IMR-90 (cell line): ENCODE data around the gene TMEM135. TPM values are rescaled to one million over a fixed set of nuclear protein-coding genes. Genes with fewer than 3 reads are reported as not detected.

Experiments
- ATAC-seq: fragments of 200-7000 bp; cut with Tn5 transposase; 2 replicates; pipeline ENCODE4 v1.9.1; 2020; ENCODE audit warnings: low read depth, mild to moderate bottlenecking, moderate library complexity
- BruUV-seq: library from RNA; stranded (reverse); fragments of 400-500 nt; replicated peaks from 2 replicates; lab custom pipeline; 2021; lab: Mats Ljungman, UMichigan
- CTCF ChIA-PET: fragments of 300-600 bp; formaldehyde crosslinking; extraction: SDS; loops from one replicate; lab custom pipeline; 2021; ENCODE audit warnings: antibody characterized with exemption; lab: Yijun Ruan, JAX
- POLR2A ChIA-PET: fragments of 300-600 bp; sonication (Branson Sonifier 250); formaldehyde crosslinking; loops from one replicate; lab custom pipeline; 2022; ENCODE audit warnings: antibody characterized with exemption; ENCODE audit not compliant: unreplicated experiment; lab: Charles Lee
- DNase-seq: peaks from one replicate; pipeline ENCODE4 v3.0.0; 2013
- H2AFZ ChIP-seq: replicated peaks from 2 replicates; pipeline ENCODE3; 2013; ENCODE audit warnings: low read length, mild to moderate bottlenecking; ENCODE audit not compliant: poor library complexity
- H2AK5ac ChIP-seq: 2 replicates; pipeline ENCODE4 v1.6.1; 2013; ENCODE audit warnings: low read depth, low read length, inconsistent platforms
- H2AK9ac ChIP-seq: replicated peaks from 2 replicates; pipeline ENCODE3; 2013; ENCODE audit warnings: mild to moderate bottlenecking, low read depth, low read length, moderate library complexity; ENCODE audit not compliant: poor library complexity
- H2BK120ac ChIP-seq: 2 replicates; pipeline ENCODE4 v1.6.1; 2013; ENCODE audit warnings: low read depth, low read length, inconsistent platforms
- H2BK15ac ChIP-seq: 3 replicates; pipeline ENCODE4 v1.6.1; 2013; ENCODE audit warnings: low read depth, low read length, inconsistent platforms
- H2BK20ac ChIP-seq: 2 replicates; pipeline ENCODE4 v1.6.1; 2013; ENCODE audit warnings: low read depth, mild to moderate bottlenecking, inconsistent platforms, low read length, moderate library complexity
- H2BK5ac ChIP-seq: 2 replicates; pipeline ENCODE4 v1.6.1; 2013; ENCODE audit warnings: mild to moderate bottlenecking, low read depth, low read length, inconsistent platforms; ENCODE audit not compliant: poor library complexity, severe bottlenecking
- H3K14ac ChIP-seq: replicated peaks from 2 replicates; pipeline ENCODE4 v1.6.1; 2013; ENCODE audit warnings: low read depth, low read length, inconsistent platforms
- H3K18ac ChIP-seq: 2 replicates; pipeline ENCODE4 v1.6.1; 2013; ENCODE audit warnings: low read depth, low read length, control low read depth
- H3K23ac ChIP-seq: 2 replicates; pipeline ENCODE4 v1.6.1; 2013; ENCODE audit warnings: low read depth, low read length, inconsistent platforms
- H3K27ac ChIP-seq: 2 replicates; pipeline ENCODE4 v1.5.1; 2013; ENCODE audit warnings: mild to moderate bottlenecking, control low read depth, low read length; ENCODE audit not compliant: insufficient read depth
- H3K27me3 ChIP-seq: 2 replicates; pipeline ENCODE4 v1.6.1; 2013; ENCODE audit warnings: low read length; ENCODE audit not compliant: control insufficient read depth, insufficient read depth
- H3K36me3 ChIP-seq: 2 replicates; pipeline ENCODE4 v1.6.1; 2013; ENCODE audit warnings: low read length, mixed read lengths; ENCODE audit not compliant: control insufficient read depth, insufficient read depth
- H3K4ac ChIP-seq: 2 replicates; pipeline ENCODE4 v1.6.1; 2013; ENCODE audit warnings: low read depth, low read length, inconsistent platforms
- H3K4me1 ChIP-seq: 2 replicates; pipeline ENCODE4 v1.6.1; 2013; ENCODE audit warnings: low read length, mixed read lengths; ENCODE audit not compliant: control insufficient read depth, insufficient read depth
- H3K4me2 ChIP-seq: 2 replicates; pipeline ENCODE4 v1.6.1; 2013; ENCODE audit warnings: low read depth, mild to moderate bottlenecking, control low read depth, low read length, moderate library complexity
- H3K4me3 ChIP-seq: 2 replicates; pipeline ENCODE4 v1.5.1; 2013; ENCODE audit warnings: low read depth, mild to moderate bottlenecking, control low read depth, low read length, moderate library complexity; ENCODE audit not compliant: insufficient read depth
- H3K56ac ChIP-seq: 2 replicates; pipeline ENCODE4 v1.6.1; 2013; ENCODE audit warnings: low read length, inconsistent platforms; ENCODE audit not compliant: insufficient read depth; ENCODE audit errors: extremely low read depth
- H3K79me1 ChIP-seq, 2 experiments: 2 replicates each; pipeline ENCODE4 v1.6.1; 2013; ENCODE audit warnings: low read length in 2 of 2, inconsistent platforms in 1 of 2, low read depth in 1 of 2
- H3K9ac ChIP-seq: 2 replicates; pipeline ENCODE4 v1.6.1; 2013; ENCODE audit warnings: low read depth, low read length, control low read depth
- H3K9me1 ChIP-seq: 2 replicates; pipeline ENCODE4 v1.6.1; 2013; ENCODE audit warnings: low read length, inconsistent platforms; ENCODE audit not compliant: insufficient read depth
- H3K9me3 ChIP-seq: 2 replicates; pipeline ENCODE4 v1.6.1; 2013; ENCODE audit warnings: low read length; ENCODE audit not compliant: control insufficient read depth, insufficient read depth
- H4K20me1 ChIP-seq: 2 replicates; pipeline ENCODE4 v1.6.1; 2013; ENCODE audit warnings: low read length, inconsistent platforms; ENCODE audit not compliant: insufficient read depth
- H4K5ac ChIP-seq: 2 replicates; pipeline ENCODE4 v1.6.1; 2013; ENCODE audit warnings: mild to moderate bottlenecking, low read depth, low read length, control low read depth
- H4K8ac ChIP-seq, 2 experiments: 2 replicates each; pipeline ENCODE4 v1.6.1; 2013; ENCODE audit warnings: low read depth in 2 of 2, low read length in 2 of 2, control low read depth in 1 of 2, inconsistent platforms in 1 of 2
- H4K91ac ChIP-seq: 2 replicates; pipeline ENCODE4 v1.6.1; 2013; ENCODE audit warnings: low read depth, low read length, inconsistent platforms; ENCODE audit not compliant: insufficient read depth
- BHLHE40 ChIP-seq: fragments of 150-350 bp; IDR thresholded peaks from 2 replicates; pipeline ENCODE4 v1.6.1; 2016; ENCODE audit warnings: mild to moderate bottlenecking, low read depth, low read length
- CEBPB ChIP-seq: IDR thresholded peaks from 2 replicates; pipeline ENCODE4 v1.6.1; 2012; ENCODE audit warnings: low read depth, low read length, improper control_type of control experiment
- CHD1 ChIP-seq: IDR thresholded peaks from 2 replicates; pipeline ENCODE4 v1.6.1; 2012; ENCODE audit warnings: low read depth, low read length, improper control_type of control experiment
- FOS ChIP-seq: fragments of 150-350 bp; IDR thresholded peaks from 2 replicates; pipeline ENCODE4 v1.6.1; 2016; ENCODE audit warnings: low read depth, low read length
- MAFK ChIP-seq: IDR thresholded peaks from 2 replicates; pipeline ENCODE4 v1.6.1; 2012; ENCODE audit warnings: low read depth, low read length, improper control_type of control experiment
- MAZ ChIP-seq: IDR thresholded peaks from 2 replicates; pipeline ENCODE4 v1.6.1; 2012; ENCODE audit warnings: low read depth, mild to moderate bottlenecking, low read length, improper control_type of control experiment, moderate library complexity, borderline replicate concordance
- MXI1 ChIP-seq: IDR thresholded peaks from 2 replicates; pipeline ENCODE4 v1.6.1; 2012; ENCODE audit warnings: low read depth, mild to moderate bottlenecking, low read length, moderate library complexity, borderline replicate concordance
- NFE2L2 ChIP-seq: fragments of 150-350 bp; IDR thresholded peaks from 2 replicates; pipeline ENCODE4 v1.6.1; 2016; ENCODE audit warnings: low read depth, mild to moderate bottlenecking, low read length
- POLR2A ChIP-seq: IDR thresholded peaks from 2 replicates; pipeline ENCODE4 v1.6.1; 2012; ENCODE audit warnings: mild to moderate bottlenecking, low read depth, low read length
- RAD21 ChIP-seq: IDR thresholded peaks from 2 replicates; pipeline ENCODE4 v1.6.1; 2012; ENCODE audit warnings: low read length, improper control_type of control experiment
- RCOR1 ChIP-seq: IDR thresholded peaks from 2 replicates; pipeline ENCODE4 v1.6.1; 2012; ENCODE audit warnings: mild to moderate bottlenecking, low read length, improper control_type of control experiment; ENCODE audit not compliant: insufficient replicate concordance
- RFX5 ChIP-seq: IDR thresholded peaks from 2 replicates; pipeline ENCODE4 v1.8.0; 2012; ENCODE audit warnings: low read depth, mild to moderate bottlenecking, low read length, moderate library complexity
- SMC3 ChIP-seq: fragments of 150-350 bp; IDR thresholded peaks from 2 replicates; pipeline ENCODE4 v1.6.1; 2016; ENCODE audit warnings: low read depth, mild to moderate bottlenecking, antibody characterized with exemption, low read length, moderate library complexity
- USF2 ChIP-seq: fragments of 150-350 bp; IDR thresholded peaks from 2 replicates; pipeline ENCODE4 v1.6.1; 2017; ENCODE audit warnings: mild to moderate bottlenecking, antibody characterized with exemption, low read length, low read depth
- WGBS, 2 experiments: methylation state at CpG; one replicate each; pipeline versions ENCODE4 v1.1.5 to v1.1.7; 2013; ENCODE audit warnings: missing lambda C conversion rate in 2 of 2; ENCODE audit not compliant: insufficient read length in 1 of 2; ENCODE audit errors: extremely low coverage in 2 of 2; 5-methylcytosine and 5-hydroxymethylcytosine counted together
- dilution Hi-C: fragments of 300-500 bp; cut with HindIII; formaldehyde crosslinking; loops from one replicate; pipeline ENCODE4 v1.14.3; 2018; ENCODE audit warnings: low sequenced_read_pairs; ENCODE audit not compliant: unreplicated experiment
- in situ Hi-C: fragments of 300-500 bp; cut with MboI; formaldehyde crosslinking; loops from 3 replicates; pipeline ENCODE4 v1.14.3; 2019; ENCODE audit warnings: low sequenced_read_pairs, inconsistent platforms, mixed read lengths
- intact Hi-C: fragments of 100-400 bp; cut with micrococcal nuclease; formaldehyde crosslinking; loops from 2 replicates; pipeline ENCODE4 v1.10.0; 2022
- polyA plus RNA-seq, 3 experiments: library from polyadenylated mRNA; depleted of rRNA; stranded (reverse); fragments of >200 nt; gene quantifications; 2 replicates each; pipeline ENCODE4 v1.2.3, GENCODE V29; 2012; ENCODE audit warnings: low replicate concordance in 1 of 3
- total RNA-seq: library from RNA; depleted of rRNA; stranded (reverse); fragments of >200 nt; gene quantifications from 2 replicates; pipeline ENCODE4 v1.2.3, GENCODE V29; 2012
- TF ChIP-seq, protein P1 (sequence below): conservative IDR thresholded peaks from 2 replicates; pipeline ENCODE4 v1.5.1; 2012; ENCODE audit warnings: mild to moderate bottlenecking, low read depth, low read length, improper control_type of control experiment
- TF ChIP-seq, protein P2 (sequence below): fragments of 150-350 bp; IDR thresholded peaks from 2 replicates; pipeline ENCODE4 v1.6.1; 2016; ENCODE audit warnings: low read depth, mild to moderate bottlenecking, low read length, moderate library complexity, borderline replicate concordance

Gene TMEM135
- total and polyA plus RNA-seq, 2 of the 4 experiments (the other 2 are of a cell fraction), result 3.9 to 5.9 TPM

GRCh38 chr11:87323899-87324298 lies 286.2 kb downstream of the TMEM135 start:
- H3K4me1 ChIP-seq, result no peaks in the 10 kb centered on the region
- ChIA-PET CTCF (interaction anchor here (0.5 to 0.7 kb wide), 3 partner anchors 28 to 392 kb away, joined by 3 to 7 read pairs (median 3); no protein-coding TSS in a partner anchor), POLR2A (no interaction called here)
- H4K20me1 ChIP-seq, result no peaks in the 10 kb centered on the region
- no peak overlapping the region for H3K4ac ChIP-seq
- H3K14ac ChIP-seq, result no peak overlapping the region
- no peak overlapping the region for H3K4me2 ChIP-seq
- dilution Hi-C loops (no loop called here), in situ Hi-C loops (no loop called here), intact Hi-C loops (no loop called here)
- H3K56ac ChIP-seq, result no peak overlapping the region
- no peak overlapping the region for H2BK120ac ChIP-seq
- DNase-seq (no peak), ATAC-seq (no peak)
- no peak overlapping the region for H2AK9ac ChIP-seq
- no peak overlapping the region for H4K91ac ChIP-seq
- H3K9ac ChIP-seq, result no peak overlapping the region
- no CpG with 5 or more reads among the region's 5 CpGs for WGBS, 2 experiments
- no peak overlapping the region for H4K8ac ChIP-seq
- H2BK15ac ChIP-seq, result no peak overlapping the region
- H3K9me1 ChIP-seq, result no peaks in the 10 kb centered on the region
- H2AK5ac ChIP-seq, result no peak overlapping the region
- no peak overlapping the region for H4K5ac ChIP-seq
- no peak overlapping the region for H3K4me3 ChIP-seq
- no peaks in the 10 kb centered on the region for H3K36me3 ChIP-seq
- H2AFZ ChIP-seq, result no peak overlapping the region
- H3K79me1 ChIP-seq, result no peaks in the 10 kb centered on the region
- no TSS peak for BruUV-seq
- TF ChIP-seq CEBPB (no peak), RCOR1 (no peak), MXI1 (no peak), RAD21 (no peak), MAFK (no peak), MAZ (no peak), NFE2L2 (no peak), CHD1 (no peak), FOS (no peak), USF2 (no peak), RFX5 (no peak), SMC3 (no peak), POLR2A (no peak), BHLHE40 (no peak)
- TF ChIP-seq, protein P1, sequence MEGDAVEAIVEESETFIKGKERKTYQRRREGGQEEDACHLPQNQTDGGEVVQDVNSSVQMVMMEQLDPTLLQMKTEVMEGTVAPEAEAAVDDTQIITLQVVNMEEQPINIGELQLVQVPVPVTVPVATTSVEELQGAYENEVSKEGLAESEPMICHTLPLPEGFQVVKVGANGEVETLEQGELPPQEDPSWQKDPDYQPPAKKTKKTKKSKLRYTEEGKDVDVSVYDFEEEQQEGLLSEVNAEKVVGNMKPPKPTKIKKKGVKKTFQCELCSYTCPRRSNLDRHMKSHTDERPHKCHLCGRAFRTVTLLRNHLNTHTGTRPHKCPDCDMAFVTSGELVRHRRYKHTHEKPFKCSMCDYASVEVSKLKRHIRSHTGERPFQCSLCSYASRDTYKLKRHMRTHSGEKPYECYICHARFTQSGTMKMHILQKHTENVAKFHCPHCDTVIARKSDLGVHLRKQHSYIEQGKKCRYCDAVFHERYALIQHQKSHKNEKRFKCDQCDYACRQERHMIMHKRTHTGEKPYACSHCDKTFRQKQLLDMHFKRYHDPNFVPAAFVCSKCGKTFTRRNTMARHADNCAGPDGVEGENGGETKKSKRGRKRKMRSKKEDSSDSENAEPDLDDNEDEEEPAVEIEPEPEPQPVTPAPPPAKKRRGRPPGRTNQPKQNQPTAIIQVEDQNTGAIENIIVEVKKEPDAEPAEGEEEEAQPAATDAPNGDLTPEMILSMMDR, result no peak
- TF ChIP-seq, protein P2, sequence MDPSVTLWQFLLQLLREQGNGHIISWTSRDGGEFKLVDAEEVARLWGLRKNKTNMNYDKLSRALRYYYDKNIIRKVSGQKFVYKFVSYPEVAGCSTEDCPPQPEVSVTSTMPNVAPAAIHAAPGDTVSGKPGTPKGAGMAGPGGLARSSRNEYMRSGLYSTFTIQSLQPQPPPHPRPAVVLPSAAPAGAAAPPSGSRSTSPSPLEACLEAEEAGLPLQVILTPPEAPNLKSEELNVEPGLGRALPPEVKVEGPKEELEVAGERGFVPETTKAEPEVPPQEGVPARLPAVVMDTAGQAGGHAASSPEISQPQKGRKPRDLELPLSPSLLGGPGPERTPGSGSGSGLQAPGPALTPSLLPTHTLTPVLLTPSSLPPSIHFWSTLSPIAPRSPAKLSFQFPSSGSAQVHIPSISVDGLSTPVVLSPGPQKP, result no peak
- H2BK5ac ChIP-seq, result no peak overlapping the region
- H3K18ac ChIP-seq, result no peak overlapping the region
- no peak overlapping the region for H2BK20ac ChIP-seq
- H3K27me3 ChIP-seq, result no peaks in the 10 kb centered on the region
- no peak overlapping the region for H3K23ac ChIP-seq
- H3K27ac ChIP-seq, result no peak overlapping the region
- H3K9me3 ChIP-seq, result no peaks in the 10 kb centered on the region
